ENCODE measurements around the gene CEMIP.

CEMIP gene

GRCh38 chr15:80925597-80926059, 146.5 kb downstream of the CEMIP start:
- no peak overlapping the region for H3K4me2 ChIP-seq (ENCODE audit: low read depth, low read length, poor library complexity, severe bottlenecking)
- H2AFZ ChIP-seq (ENCODE audit: low read length): no peak overlapping the region
- no peaks in the 10 kb centered on the region for H3K27me3 ChIP-seq (ENCODE audit: insufficient read depth, low read length, poor library complexity, severe bottlenecking)
- TF ChIP-seq, protein P1, sequence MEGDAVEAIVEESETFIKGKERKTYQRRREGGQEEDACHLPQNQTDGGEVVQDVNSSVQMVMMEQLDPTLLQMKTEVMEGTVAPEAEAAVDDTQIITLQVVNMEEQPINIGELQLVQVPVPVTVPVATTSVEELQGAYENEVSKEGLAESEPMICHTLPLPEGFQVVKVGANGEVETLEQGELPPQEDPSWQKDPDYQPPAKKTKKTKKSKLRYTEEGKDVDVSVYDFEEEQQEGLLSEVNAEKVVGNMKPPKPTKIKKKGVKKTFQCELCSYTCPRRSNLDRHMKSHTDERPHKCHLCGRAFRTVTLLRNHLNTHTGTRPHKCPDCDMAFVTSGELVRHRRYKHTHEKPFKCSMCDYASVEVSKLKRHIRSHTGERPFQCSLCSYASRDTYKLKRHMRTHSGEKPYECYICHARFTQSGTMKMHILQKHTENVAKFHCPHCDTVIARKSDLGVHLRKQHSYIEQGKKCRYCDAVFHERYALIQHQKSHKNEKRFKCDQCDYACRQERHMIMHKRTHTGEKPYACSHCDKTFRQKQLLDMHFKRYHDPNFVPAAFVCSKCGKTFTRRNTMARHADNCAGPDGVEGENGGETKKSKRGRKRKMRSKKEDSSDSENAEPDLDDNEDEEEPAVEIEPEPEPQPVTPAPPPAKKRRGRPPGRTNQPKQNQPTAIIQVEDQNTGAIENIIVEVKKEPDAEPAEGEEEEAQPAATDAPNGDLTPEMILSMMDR (conservative IDR thresholded peaks at IDR 0.05; ENCODE audit: low read length): no peak
- no peak for TF ChIP-seq EZH2phosphoT487 (IDR thresholded peaks at IDR 0.05; ENCODE audit: borderline replicate concordance)
- H3K9me2 ChIP-seq (replicated peaks; ENCODE audit: low read depth, low read length): no peaks in the 10 kb centered on the region
- H3K9me3 ChIP-seq (ENCODE audit: insufficient read depth, low read depth, low read length): no peaks in the 10 kb centered on the region
- peaks cover under 1% of the 10 kb centered on the region for H3K4me1 ChIP-seq (ENCODE audit: insufficient read depth, low read length, poor library complexity, severe bottlenecking)
- H3F3A ChIP-seq (ENCODE audit: low read depth): no peaks in the 10 kb centered on the region
- H4K20me1 ChIP-seq (ENCODE audit: insufficient read depth, low read length, poor library complexity, severe bottlenecking): no peaks in the 10 kb centered on the region
- no peaks in the 10 kb centered on the region for H3K79me2 ChIP-seq (ENCODE audit: insufficient read depth, low read length)
- no peaks in the 10 kb centered on the region for H3K36me3 ChIP-seq (ENCODE audit: insufficient read depth, low read length)
- H3K4me3 ChIP-seq (ENCODE audit: low read length, poor library complexity, severe bottlenecking): no peak overlapping the region
- H3K9ac ChIP-seq (ENCODE audit: low read depth, low read length, poor library complexity, severe bottlenecking): no peak overlapping the region

- TF ChIP-seq EZH2phosphoT487 (IDR thresholded peaks at IDR 0.05; ENCODE audit: borderline replicate concordance): no peak
- TF ChIP-seq, protein P1 (conservative IDR thresholded peaks at IDR 0.05; ENCODE audit: low read length): no peak
- Histone ChIP-seq H3F3A (ENCODE audit: low read depth) (no peaks in the 10 kb centered on the region), H4K20me1 (ENCODE audit: insufficient read depth, low read length, poor library complexity, severe bottlenecking) (no peaks in the 10 kb centered on the region), H3K4me1 (ENCODE audit: insufficient read depth, low read length, poor library complexity, severe bottlenecking) (no peaks in the 10 kb centered on the region), H3K79me2 (ENCODE audit: insufficient read depth, low read length) (no peaks in the 10 kb centered on the region), H3K9me3 (ENCODE audit: insufficient read depth, low read depth, low read length) (no peaks in the 10 kb centered on the region), H2AFZ (ENCODE audit: low read length) (no peak overlapping the region), H3K4me3 (ENCODE audit: low read length, poor library complexity, severe bottlenecking) (no peak overlapping the region), H3K9ac (ENCODE audit: low read depth, low read length, poor library complexity, severe bottlenecking) (no peak overlapping the region), H3K9me2 (replicated peaks; ENCODE audit: low read depth, low read length) (no peaks in the 10 kb centered on the region), H3K27me3 (ENCODE audit: insufficient read depth, low read length, poor library complexity, severe bottlenecking) (no peaks in the 10 kb centered on the region), H3K36me3 (ENCODE audit: insufficient read depth, low read length) (no peaks in the 10 kb centered on the region), H3K4me2 (ENCODE audit: low read depth, low read length, poor library complexity, severe bottlenecking) (no peak overlapping the region)
Measured at GRCh38 chr15:80926126-80926525, 147.0 kb downstream of the CEMIP start.

GRCh38 chr15:80929225-80929624, 150.1 kb downstream of the CEMIP start:
- Histone ChIP-seq H2AFZ (ENCODE audit: low read length) (no peak overlapping the region), H3K9ac (ENCODE audit: low read depth, low read length, poor library complexity, severe bottlenecking) (no peak overlapping the region), H3F3A (ENCODE audit: low read depth) (no peaks in the 10 kb centered on the region), H3K4me1 (ENCODE audit: insufficient read depth, low read length, poor library complexity, severe bottlenecking) (no peaks in the 10 kb centered on the region), H3K9me2 (replicated peaks; ENCODE audit: low read depth, low read length) (no peaks in the 10 kb centered on the region), H3K36me3 (ENCODE audit: insufficient read depth, low read length) (no peaks in the 10 kb centered on the region), H3K9me3 (ENCODE audit: insufficient read depth, low read depth, low read length) (no peaks in the 10 kb centered on the region), H3K27me3 (ENCODE audit: insufficient read depth, low read length, poor library complexity, severe bottlenecking) (no peaks in the 10 kb centered on the region), H4K20me1 (ENCODE audit: insufficient read depth, low read length, poor library complexity, severe bottlenecking) (no peaks in the 10 kb centered on the region), H3K79me2 (ENCODE audit: insufficient read depth, low read length) (no peaks in the 10 kb centered on the region), H3K4me3 (ENCODE audit: low read length, poor library complexity, severe bottlenecking) (no peak overlapping the region), H3K4me2 (ENCODE audit: low read depth, low read length, poor library complexity, severe bottlenecking) (no peak overlapping the region)
- TF ChIP-seq, protein P1 (conservative IDR thresholded peaks at IDR 0.05; ENCODE audit: low read length): no peak
- TF ChIP-seq EZH2phosphoT487 (IDR thresholded peaks at IDR 0.05; ENCODE audit: borderline replicate concordance): no peak

Measured in Loucy (cell line).